Cardiac septum (tissue), 1 donor: ENCODE measurements around the gene PLXNA2. TPM values are rescaled to one million over a fixed set of nuclear protein-coding genes. Genes with fewer than 3 reads are reported as not detected.

Source experiments
- DNase-seq: peaks from one replicate; pipeline ENCODE4 v3.0.0-alpha.2; 2020; ENCODE audit warnings: low spot score
- intact Hi-C: fragments of 100-400 bp; cut with DNase I; formaldehyde crosslinking; loops from one replicate; pipeline ENCODE4 v1.14.0; 2022
- total RNA-seq: library from RNA; stranded (reverse); fragmentation: NEBNext Ultra II Directional; extraction: Animal tissue kit (Norgen Biotek cat#: 25700); gene quantifications from one replicate; pipeline ENCODE4 v1.2.1, GENCODE V29; 2021
- donor health status: DM: no; HTN: no; CAD: no.

The PLXNA2 gene
- total RNA-seq, 1 donor from 2014 or later: 23.8 TPM

DNA sequence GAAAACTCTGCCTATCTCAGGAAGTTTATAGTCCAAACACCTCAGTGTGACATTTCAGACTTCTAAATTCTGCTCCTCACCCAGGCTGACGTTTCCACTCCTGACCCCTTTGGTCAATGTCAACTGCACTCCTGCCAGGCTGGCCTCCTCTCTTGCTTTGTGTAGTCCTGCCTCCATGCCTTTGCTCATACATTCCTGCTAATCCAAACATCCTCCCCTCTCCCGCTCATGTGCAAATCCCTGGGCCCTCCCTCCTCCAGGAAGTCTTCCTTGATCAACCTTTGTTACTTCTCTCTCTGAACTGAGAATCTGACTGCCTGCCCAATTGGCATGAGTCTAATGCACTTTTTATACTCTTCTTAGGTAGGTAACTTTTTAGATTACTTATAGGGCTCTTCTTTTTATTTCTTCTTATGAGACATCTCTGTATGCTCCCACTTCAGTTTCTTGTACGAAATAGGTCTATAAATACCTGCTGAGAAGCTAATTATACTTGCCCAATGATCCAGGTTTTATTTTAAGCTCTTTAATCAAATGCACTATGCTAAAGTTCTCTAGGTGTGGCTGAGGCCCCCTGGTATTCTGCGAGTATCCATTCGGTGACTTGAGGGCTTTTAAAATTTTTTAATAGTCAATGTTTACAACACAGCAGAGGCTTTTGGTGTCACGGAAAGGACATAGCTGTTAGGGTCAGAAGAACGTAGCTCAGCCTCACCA, 128.1 kb downstream of the PLXNA2 start:
- intact Hi-C loops: no loop called here
- no peak for DNase-seq

DNA sequence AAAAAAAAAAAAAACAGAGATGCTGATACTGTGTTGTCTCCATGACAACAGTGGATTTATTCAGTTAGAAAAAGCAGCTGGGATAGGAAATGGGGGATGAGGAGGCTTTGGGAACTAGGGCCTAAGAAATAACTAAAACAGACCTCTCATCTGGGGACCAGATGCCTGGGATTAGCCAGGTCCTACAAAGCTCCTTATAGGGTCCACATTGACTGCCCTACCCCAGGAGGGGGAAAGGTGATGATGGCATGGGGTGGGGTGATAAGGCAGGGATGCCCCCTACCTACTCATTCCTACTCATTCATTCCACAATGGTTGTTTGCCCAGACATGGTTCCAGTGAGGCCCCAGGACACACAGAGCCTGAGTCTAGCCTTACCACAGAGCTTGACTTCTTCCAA, 131.2 kb downstream of the PLXNA2 start:
- no peak for DNase-seq
- intact Hi-C loops: no loop called here

GRCh38 chr1:208112401-208112800, 131.8 kb downstream of the PLXNA2 start:
- intact Hi-C loops: no loop called here

GRCh38 chr1:208111646-208112190, 132.5 kb downstream of the PLXNA2 start:
- intact Hi-C loops: no loop called here

More at GRCh38 chr1:208112401-208112800, 131.8 kb downstream of the PLXNA2 start:
- no peak for DNase-seq

DNA sequence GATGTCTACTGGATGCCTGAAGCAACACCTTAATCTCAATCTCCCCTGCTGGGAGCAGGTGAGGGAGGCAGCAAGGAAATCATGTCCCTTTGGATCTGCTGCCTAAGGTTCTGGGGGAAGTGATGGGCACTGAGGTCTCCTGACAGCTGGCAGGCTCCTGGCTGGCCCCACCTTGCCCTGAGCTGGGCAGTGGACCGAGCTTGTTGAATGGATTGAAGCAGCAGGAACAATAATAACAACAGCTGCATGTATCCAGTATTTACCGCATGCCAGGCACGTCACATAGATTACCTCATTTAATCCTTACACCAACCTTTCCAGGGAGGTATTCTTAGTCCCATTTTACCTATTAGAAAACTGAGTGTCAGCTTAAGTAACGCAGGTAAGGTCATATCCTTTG, 133.9 kb downstream of the PLXNA2 start:
- intact Hi-C loops: no loop called here
- no peak for DNase-seq

More at GRCh38 chr1:208111646-208112190, 132.5 kb downstream of the PLXNA2 start:
- peak; percentile 19 for DNase-seq

DNA sequence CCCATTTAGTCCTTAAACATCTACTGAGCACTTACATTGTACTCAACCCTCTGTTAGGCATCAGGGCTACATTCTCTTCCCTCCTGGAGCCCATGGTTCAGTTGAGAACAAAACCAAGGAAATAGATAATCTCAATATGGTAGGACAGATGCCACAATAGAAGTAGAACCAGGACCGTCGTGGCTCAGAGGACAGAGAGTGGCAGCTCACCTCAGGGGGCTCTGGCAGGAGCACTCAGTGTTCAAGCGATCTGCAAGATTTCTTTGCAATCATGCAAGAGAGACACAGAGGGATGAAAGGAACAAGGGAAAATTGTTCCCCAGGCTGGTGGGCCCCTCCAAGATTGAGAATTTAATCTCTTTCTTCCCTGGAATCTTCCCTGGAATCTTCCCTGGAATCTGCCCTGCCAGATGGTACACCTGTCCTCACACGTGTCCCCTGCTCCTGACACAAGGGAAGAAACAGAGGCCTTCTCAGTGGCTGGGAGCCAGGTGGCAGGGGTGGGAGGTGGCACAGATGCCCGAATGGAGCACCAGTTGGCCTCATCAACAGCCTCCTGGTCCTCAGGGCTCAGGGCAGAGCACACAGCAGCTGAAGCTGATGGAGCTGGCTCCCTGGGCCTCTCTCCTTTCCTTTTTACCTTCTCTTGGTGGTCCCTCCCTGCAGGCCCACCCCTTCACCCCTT, 135.4 kb downstream of the PLXNA2 start:
- DNase-seq: peak; percentile 36
- intact Hi-C loops: no loop called here

- intact Hi-C loops: no loop called here
- DNase-seq: no peak
These were observed 136.0 kb downstream of the PLXNA2 start for GRCh38 chr1:208108213-208108608.

DNA sequence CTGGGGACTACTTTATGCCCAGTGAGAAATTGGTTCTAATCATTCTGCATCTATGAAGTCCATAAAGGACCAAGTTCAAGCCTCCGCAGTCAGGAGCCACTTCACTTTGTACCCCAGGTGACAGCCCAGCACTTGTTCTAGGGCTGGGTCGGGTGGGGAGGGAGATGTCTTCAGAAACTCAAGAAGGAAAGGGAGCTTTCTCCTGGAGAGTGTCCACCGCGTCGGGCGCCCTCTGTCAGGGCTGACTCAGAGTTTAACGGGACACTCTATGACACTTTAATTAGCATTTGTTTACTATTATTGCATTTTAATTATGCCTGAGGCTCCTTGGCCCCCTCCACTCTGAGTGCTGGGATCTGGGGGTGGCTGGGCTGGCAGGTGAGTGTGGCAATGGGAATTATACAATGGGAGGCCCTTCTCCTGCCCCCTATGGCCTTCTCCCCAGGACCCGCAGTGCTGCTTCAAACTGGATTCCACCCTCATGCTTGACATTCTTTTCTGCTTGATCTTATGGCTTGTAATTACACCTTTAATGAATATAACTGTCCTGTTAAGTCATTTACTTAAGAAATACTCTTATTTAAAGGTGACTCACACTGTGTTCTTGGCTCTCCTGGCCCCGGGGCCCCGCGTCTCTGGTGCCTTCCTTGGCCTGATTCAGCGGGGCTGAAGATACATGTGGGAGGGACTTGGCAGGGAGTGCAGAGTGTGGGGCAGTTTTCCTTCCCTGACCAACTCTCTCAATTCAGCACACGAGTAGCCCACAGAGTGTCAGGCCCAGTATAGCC, 136.6 kb downstream of the PLXNA2 start:
- intact Hi-C loops: no loop called here
- DNase-seq: no peak

- intact Hi-C loops: no loop called here
- no peak for DNase-seq
These were observed 138.0 kb downstream of the PLXNA2 start for GRCh38 chr1:208106218-208106617.

DNA sequence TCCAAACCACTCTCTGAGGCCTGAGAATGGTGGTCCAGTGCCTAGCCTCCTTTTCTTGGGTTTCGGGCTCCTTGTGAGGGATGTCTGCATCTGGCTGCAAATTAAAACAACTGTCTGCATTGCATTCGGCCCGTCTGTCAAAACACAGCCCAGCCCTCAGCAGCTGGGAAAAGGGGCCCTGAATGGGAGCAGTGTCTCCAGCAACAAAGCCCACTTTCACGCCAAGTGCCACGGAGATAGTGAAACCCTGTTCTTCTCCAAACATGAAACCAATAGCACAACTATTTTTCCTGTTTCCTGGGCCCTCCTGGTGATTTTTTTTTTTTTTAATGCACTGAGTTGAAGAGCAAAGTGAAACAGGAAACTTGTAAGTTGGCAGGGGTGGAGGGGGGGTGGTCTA, 138.4 kb downstream of the PLXNA2 start:
- intact Hi-C loops: no loop called here
- no peak for DNase-seq

- intact Hi-C loops: loop anchor here (5.0 kb wide), 1 partner anchor 138 kb away; the partner anchor contains the start of gene PLXNA2
- no peak for DNase-seq
These were observed 140.3 kb downstream of the PLXNA2 start for GRCh38 chr1:208103597-208104513.

DNA sequence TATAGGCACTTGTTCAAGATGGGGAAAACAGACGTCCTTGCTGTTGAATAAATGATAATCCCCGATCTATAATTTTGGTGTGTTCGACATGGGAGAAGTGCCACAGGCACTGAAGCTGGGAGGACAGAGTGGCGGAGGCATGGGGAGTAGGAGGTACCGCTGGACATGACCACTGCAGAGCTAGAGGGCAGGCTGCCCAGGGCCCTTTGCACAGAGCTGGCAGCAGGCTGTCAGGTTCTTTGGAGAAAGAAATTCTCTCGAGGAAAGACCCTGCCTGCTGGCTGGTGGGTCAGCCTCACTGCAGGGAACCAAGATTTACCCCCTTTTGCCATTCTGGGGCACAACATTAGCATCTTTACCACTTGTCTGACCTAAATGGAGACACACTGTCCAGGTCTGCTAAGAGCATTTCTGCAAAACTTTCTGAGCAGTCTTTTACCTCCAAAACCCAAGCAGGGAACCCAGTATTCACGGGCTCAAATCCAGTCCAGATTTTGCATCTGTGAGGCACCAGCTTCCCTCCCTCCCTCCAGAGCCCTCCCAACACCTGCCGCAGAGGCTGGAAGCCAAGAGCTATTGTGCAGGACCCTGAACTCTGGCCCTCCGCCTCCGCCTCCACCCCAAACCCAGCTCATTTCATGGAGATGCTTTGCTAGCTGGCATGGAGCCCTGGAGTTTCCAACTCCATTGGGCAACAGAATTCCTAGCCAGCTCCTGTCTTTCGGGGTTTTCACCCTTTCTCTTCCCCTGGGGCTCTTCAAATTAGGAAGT, 142.3 kb downstream of the PLXNA2 start:
- intact Hi-C loops: loop anchor here (5.0 kb wide), 1 partner anchor 140 kb away; the partner anchor contains the start of gene PLXNA2
- DNase-seq: peak; percentile 74

- intact Hi-C loops: loop anchor here (5.0 kb wide), 1 partner anchor 141 kb away; the partner anchor contains the start of gene PLXNA2
- no peak for DNase-seq
These were observed 143.3 kb downstream of the PLXNA2 start for GRCh38 chr1:208100906-208101305.

DNA sequence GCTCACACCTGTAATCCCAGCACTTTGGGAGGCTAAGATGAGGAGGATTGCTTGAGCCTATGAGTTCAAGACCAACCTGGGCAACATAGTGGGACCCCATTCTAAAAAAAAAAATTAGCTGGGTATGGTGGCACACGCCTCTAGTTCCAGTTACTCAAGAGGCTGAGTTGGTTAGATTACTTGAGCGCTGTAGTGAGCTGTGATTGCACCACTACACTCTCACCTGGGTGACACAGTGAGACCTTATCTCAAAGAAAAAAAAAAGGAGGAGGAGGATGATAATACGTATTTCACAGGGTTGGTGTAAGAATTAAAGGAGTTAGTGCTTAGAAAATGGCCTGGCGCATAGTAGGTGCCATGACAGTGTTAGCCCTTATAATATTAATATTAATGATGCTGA, 144.1 kb downstream of the PLXNA2 start:
- no peak for DNase-seq
- intact Hi-C loops: loop anchor here (5.0 kb wide), 1 partner anchor 142 kb away; the partner anchor contains the start of gene PLXNA2

GRCh38 chr1:208098773-208099172, 145.4 kb downstream of the PLXNA2 start:
- intact Hi-C loops: no loop called here
- no peak for DNase-seq

GRCh38 chr1:208093754-208094719, 150.1 kb downstream of the PLXNA2 start:
- intact Hi-C loops: loop anchor here (2.0 to 5.0 kb wide), 2 partner anchors 73 to 207 kb away; no protein-coding TSS in a partner anchor
- no peak for DNase-seq

GRCh38 chr1:208093046-208093445, 151.1 kb downstream of the PLXNA2 start:
- intact Hi-C loops: loop anchor here (2.0 to 5.0 kb wide), 2 partner anchors 72 to 206 kb away; no protein-coding TSS in a partner anchor
- no peak for DNase-seq
